PC-3 (cell line): ENCODE measurements around the gene NAGS. TPM values are rescaled to one million over a fixed set of nuclear protein-coding genes. Genes with fewer than 3 reads are reported as not detected.
A peak's percentile ranks its signal among the peaks of the same experiment; 100 is the strongest.
"Not testable (repeated sequence)": the region's sequence is repeated elsewhere in the genome, so short reads cannot be mapped to it uniquely, and the experiment has no call there.

Source experiments
- ATAC-seq: fragments of 200-7000 bp; cut with Tn5 transposase; 2 replicates; pipeline ENCODE4 v1.9.1; 2020; ENCODE audit warnings: mild to moderate bottlenecking, moderate library complexity
- BruUV-seq: library from RNA; stranded (reverse); fragments of 400-500 nt; replicated peaks from 2 replicates; lab custom pipeline; 2021; lab: Mats Ljungman, UMichigan
- CTCF ChIA-PET: fragments of 300-600 bp; sonication (Branson Sonifier 250); formaldehyde crosslinking; loops from one replicate; lab custom pipeline; 2022; ENCODE audit warnings: antibody characterized with exemption; lab: Charles Lee
- POLR2A ChIA-PET: fragments of 300-600 bp; sonication (Branson Sonifier 250); formaldehyde crosslinking; loops from one replicate; lab custom pipeline; 2022; ENCODE audit warnings: antibody characterized with exemption; ENCODE audit not compliant: unreplicated experiment; lab: Charles Lee
- DNase-seq: peaks from one replicate; pipeline ENCODE4 v3.0.0-alpha.2; 2015
- H2AFZ ChIP-seq: fragments of 300-600 bp; sonication (generic); 2 replicates; pipeline ENCODE4 v1.6.0; 2016; ENCODE audit warnings: antibody characterized with exemption, low read length
- H3F3A ChIP-seq: fragments of 300-600 bp; sonication (generic); one replicate; pipeline ENCODE4 v1.6.0; 2017; ENCODE audit warnings: antibody characterized with exemption, low read length, control low read depth, mild to moderate bottlenecking; ENCODE audit not compliant: unreplicated experiment
- H3K27ac ChIP-seq: fragments of 300-600 bp; sonication (generic); 2 replicates; pipeline ENCODE4 v1.5.1; 2016; ENCODE audit warnings: mild to moderate bottlenecking, low read length
- H3K27me3 ChIP-seq: fragments of 300-600 bp; sonication (generic); 2 replicates; pipeline ENCODE4 v1.6.1; 2016; ENCODE audit warnings: low read length, mixed read lengths
- H3K36me3 ChIP-seq: fragments of 300-600 bp; sonication (generic); 2 replicates; pipeline ENCODE4 v1.6.1; 2016; ENCODE audit warnings: low read depth, mixed run types, low read length, mixed read lengths
- H3K4me1 ChIP-seq: fragments of 300-600 bp; sonication (generic); 2 replicates; pipeline ENCODE4 v1.5.1; 2016; ENCODE audit warnings: low read length; ENCODE audit not compliant: insufficient read depth
- H3K4me2 ChIP-seq: fragments of 300-600 bp; sonication (generic); 2 replicates; pipeline ENCODE4 v1.6.0; 2016; ENCODE audit warnings: low read length
- H3K4me3 ChIP-seq: fragments of 300-600 bp; sonication (generic); 2 replicates; pipeline ENCODE4 v1.5.1; 2016; ENCODE audit warnings: mild to moderate bottlenecking, low read length, mixed read lengths
- H3K79me2 ChIP-seq: fragments of 300-600 bp; sonication (generic); 2 replicates; pipeline ENCODE4 v1.6.1; 2017; ENCODE audit warnings: low read length, mixed read lengths
- H3K9ac ChIP-seq: fragments of 300-600 bp; sonication (generic); 2 replicates; pipeline ENCODE4 v1.6.0; 2016; ENCODE audit warnings: mild to moderate bottlenecking, low read length
- H3K9me2 ChIP-seq: fragments of 300-600 bp; sonication (generic); replicated peaks from 2 replicates; pipeline ENCODE4 v1.6.1; 2016; ENCODE audit warnings: mixed run types, low read length, mixed read lengths
- H3K9me3 ChIP-seq: fragments of 300-600 bp; sonication (generic); 2 replicates; pipeline ENCODE4 v1.6.1; 2016; ENCODE audit warnings: low read length, mixed read lengths
- H4K20me1 ChIP-seq: fragments of 300-600 bp; sonication (generic); 2 replicates; pipeline ENCODE4 v1.6.1; 2016; ENCODE audit warnings: low read length, mixed read lengths
- CTCF ChIP-seq: fragments of 300-600 bp; sonication (generic); conservative IDR thresholded peaks from 2 replicates; pipeline ENCODE4 v1.5.1; 2017; ENCODE audit warnings: antibody characterized with exemption, low read depth, mild to moderate bottlenecking, low read length
- EZH2 ChIP-seq: fragments of 300-600 bp; sonication (generic); IDR thresholded peaks from one replicate; pipeline ENCODE4 v1.6.1; 2017; ENCODE audit warnings: antibody characterized with exemption, mild to moderate bottlenecking, low read length; ENCODE audit not compliant: unreplicated experiment
- EZH2phosphoT487 ChIP-seq: fragments of 300-600 bp; sonication (generic); IDR thresholded peaks from 2 replicates; pipeline ENCODE4 v1.6.1; 2018; ENCODE audit warnings: mild to moderate bottlenecking, antibody characterized with exemption, low read length, borderline replicate concordance
- intact Hi-C: fragments of 100-400 bp; cut with micrococcal nuclease; formaldehyde crosslinking; loops from 2 replicates; pipeline ENCODE4 v1.9.0; 2023
- total RNA-seq: library from RNA; depleted of rRNA; stranded (reverse); fragments of >200 nt; gene quantifications from 2 replicates; pipeline ENCODE4 v1.2.3, GENCODE V29; 2014

Gene NAGS
- total RNA-seq, 1 experiment from 2014 or later: 13.5 TPM

- Histone ChIP-seq H2AFZ (peak overlapping the region; percentile 96), H3K9me3 (no peaks in the 10 kb centered on the region), H3K4me2 (peak overlapping the region; percentile 97), H3K36me3 (peaks cover 3% of the 10 kb centered on the region; the same call in 1 of the 2 replicates), H3K9ac (peak overlapping the region; percentile 94), H3K79me2 (peaks cover 26% of the 10 kb centered on the region), H3K4me1 (peaks cover 8% of the 10 kb centered on the region; the same call in 1 of the 2 replicates), H3F3A (no peaks in the 10 kb centered on the region), H3K27me3 (no peaks in the 10 kb centered on the region), H3K9me2 (no peaks in the 10 kb centered on the region), H3K27ac (peak overlapping the region; percentile 41; the same call in 1 of the 2 replicates), H3K4me3 (peak overlapping the region; percentile 97), H4K20me1 (no peaks in the 10 kb centered on the region)
- ATAC-seq: no peak; the same call in 1 of the 2 replicates
- intact Hi-C loops: loop anchor here (1.0 kb wide), 1 partner anchor 8 kb away; no protein-coding TSS in a partner anchor
- POLR2A ChIA-PET: interaction anchor here (0.6 kb wide), 1 partner anchor 137 kb away, joined by 4 read pairs; no protein-coding TSS in a partner anchor
- CTCF ChIA-PET: no interaction called here
- no peak for DNase-seq
- TF ChIP-seq EZH2phosphoT487: no peak
- no peak for TF ChIP-seq CTCF
- no peak for TF ChIP-seq EZH2
- BruUV-seq: no TSS peak
These were observed 9.7 kb downstream of the NAGS start for GRCh38 chr17:44014133-44014436.

GRCh38 chr17:44014437-44015172, 10.2 kb downstream of the NAGS start, which contains the start of gene TMEM101:
Gene TMEM101, minus strand, starts transcription at chr17:44014963. Its CDS starts 11 bp downstream, at chr17:44014952.
- intact Hi-C loops: loop anchor here (1.0 kb wide), 1 partner anchor 8 kb away; no protein-coding TSS in a partner anchor
- DNase-seq (peak; percentile 97), ATAC-seq (peak; percentile 90)
- ChIA-PET CTCF (no interaction called here), POLR2A (interaction anchor here (0.6 kb wide), 1 partner anchor 137 kb away, joined by 4 read pairs; no protein-coding TSS in a partner anchor)
- TSS peak; percentile 63 for BruUV-seq
- H3K9me2 ChIP-seq: no peaks in the 10 kb centered on the region
- H3F3A ChIP-seq: no peaks in the 10 kb centered on the region
- peak within 1 kb of the TSS; percentile 97 for H3K4me2 ChIP-seq
- H3K27ac ChIP-seq: peak within 1 kb of the TSS; percentile 41
- peak within 1 kb of the TSS; percentile 97 for H3K4me3 ChIP-seq
- H3K27me3 ChIP-seq: no peaks in the 10 kb centered on the region
- no peaks in the 10 kb centered on the region for H3K9me3 ChIP-seq
- TF ChIP-seq EZH2phosphoT487 (no peak), CTCF (no peak), EZH2 (no peak)
- H3K4me1 ChIP-seq: peaks cover 8% of the 10 kb centered on the region; the same call in 1 of the 2 replicates
- H3K79me2 ChIP-seq: peaks cover 22% of the 10 kb centered on the region
- H3K36me3 ChIP-seq: peaks cover 3% of the 10 kb centered on the region; the same call in 1 of the 2 replicates
- peak within 1 kb of the TSS; percentile 94 for H3K9ac ChIP-seq
- H2AFZ ChIP-seq: peak within 1 kb of the TSS; percentile 96
- H4K20me1 ChIP-seq: no peaks in the 10 kb centered on the region

- H4K20me1 ChIP-seq, H2AFZ ChIP-seq, H3K27me3 ChIP-seq, DNase-seq, H3K27ac ChIP-seq, H3K4me2 ChIP-seq, CTCF ChIA-PET, H3K9me2 ChIP-seq, H3K9ac ChIP-seq, POLR2A ChIA-PET, H3K79me2 ChIP-seq, H3F3A ChIP-seq, intact Hi-C loops, H3K36me3 ChIP-seq, H3K4me3 ChIP-seq, BruUV-seq, ATAC-seq, H3K9me3 ChIP-seq, H3K4me1 ChIP-seq: not testable (repeated sequence)
These were observed 16.8 kb downstream of the NAGS start for GRCh38 chr17:44021227-44021626.
